ENCODE results near the gene GCC1.

Gene GCC1

DNA sequence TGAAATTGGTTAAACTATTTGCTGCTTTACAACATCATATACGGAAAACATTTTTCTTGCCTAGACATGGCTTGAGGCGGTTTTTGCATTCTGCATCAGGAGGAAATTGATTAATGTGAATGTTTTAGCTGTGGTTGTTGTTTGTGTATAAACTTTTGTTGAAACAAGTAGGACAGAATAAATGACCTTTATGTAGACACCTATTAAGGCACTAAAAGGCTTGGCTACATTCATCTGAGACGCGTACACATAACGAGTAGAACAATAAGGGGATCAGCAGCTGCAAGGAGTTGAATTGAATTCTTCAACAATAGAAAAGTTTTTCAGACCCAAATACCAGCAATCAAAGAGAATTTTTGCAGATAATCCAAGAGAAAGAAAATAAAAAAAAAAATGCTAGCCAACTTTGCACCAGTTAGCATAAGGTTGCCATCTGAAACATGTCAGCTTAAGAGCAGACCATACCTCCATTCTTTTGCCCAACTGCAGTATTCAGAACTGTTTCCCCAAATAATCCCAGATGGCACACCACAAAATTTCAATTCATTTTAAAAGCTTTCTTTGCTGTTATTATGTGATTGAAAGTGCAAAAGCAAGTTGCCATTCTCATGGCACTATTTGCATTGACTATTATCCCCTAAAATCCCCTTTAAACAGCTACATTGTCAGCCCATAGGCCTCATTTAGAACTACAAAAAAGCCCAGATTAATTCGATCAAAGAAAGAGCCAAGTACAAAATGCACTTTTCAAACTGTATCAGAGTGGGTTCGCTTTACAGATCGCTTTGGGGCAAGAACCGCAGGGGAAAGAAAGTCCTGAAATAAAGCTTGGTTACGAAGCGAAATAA is 49.6 kb downstream of the GCC1 start:
- no peak for DNase-seq

DNA sequence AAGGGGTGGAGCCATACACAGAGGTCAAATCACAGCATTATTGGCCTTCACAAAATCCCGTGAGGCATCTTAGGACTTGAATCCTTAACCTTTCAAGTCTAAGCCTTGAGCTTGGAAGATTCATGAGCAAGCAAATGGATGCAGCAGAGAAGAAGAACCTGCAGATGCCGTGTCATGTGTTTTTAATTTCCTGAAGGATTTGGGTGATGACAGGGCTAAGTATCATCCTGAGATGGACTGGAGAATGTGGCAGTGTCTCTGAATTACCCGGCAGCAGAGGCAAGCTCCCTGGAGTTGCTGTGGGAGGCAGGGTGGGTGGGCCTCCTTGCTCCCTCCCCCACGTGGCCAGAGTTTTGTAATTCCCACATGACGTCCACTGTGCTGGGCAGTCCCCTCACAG is 50.8 kb downstream of the GCC1 start:
- no peak for DNase-seq

DNA sequence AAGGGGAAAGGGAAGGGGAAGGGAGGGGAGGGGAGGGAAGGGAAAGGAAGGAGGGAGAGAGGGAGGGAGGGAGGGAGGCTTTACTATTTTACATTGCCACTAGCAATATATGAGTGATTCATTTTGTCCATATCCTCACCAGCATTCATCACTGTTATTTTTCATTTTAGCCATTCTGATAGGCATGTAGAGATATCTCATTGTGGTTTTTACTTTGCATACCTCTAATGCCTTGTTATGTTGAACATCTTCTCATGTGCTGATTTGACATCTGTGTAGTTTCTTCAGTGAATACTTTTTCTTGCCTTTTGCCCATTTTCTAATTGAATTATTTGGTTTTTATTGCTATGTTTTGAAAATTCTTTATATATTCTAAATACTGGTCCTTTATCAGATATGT is 52.7 kb downstream of the GCC1 start:
- DNase-seq: no peak

DNA sequence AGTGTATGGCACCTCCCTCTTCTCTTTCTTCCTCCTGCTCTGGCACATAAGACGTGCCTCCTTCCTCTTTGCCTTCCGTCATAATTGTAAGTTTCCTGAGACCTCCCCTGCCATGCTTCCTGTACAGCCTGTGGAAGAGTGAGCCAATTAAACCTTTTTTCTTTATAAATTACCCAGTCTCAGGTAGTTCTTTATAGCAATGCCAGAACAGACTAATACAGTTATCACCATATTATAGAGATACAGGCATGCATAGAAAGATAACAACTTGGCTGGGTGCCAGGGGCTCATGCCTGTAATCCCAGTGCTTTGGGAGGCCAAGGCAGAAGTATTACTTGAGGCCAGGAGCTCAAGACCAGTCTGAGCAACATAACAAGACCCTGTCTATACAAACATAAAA is 53.2 kb downstream of the GCC1 start:
- DNase-seq: no peak

Measured in stimulated activated CD8-positive, alpha-beta memory T cell treated with anti-CD3 and anti-CD28 coated beads, Interleukin-4, amount 100 ng/mL, for 48 hours (primary cell).